Neuronal stem cell (in vitro differentiated cells): ENCODE data around the gene DNAJB5.

Source experiments
- DNase-seq: peaks from one replicate; pipeline ENCODE4 v3.0.0-alpha.2; 2013; ENCODE audit warnings: low spot score
- H2AFZ ChIP-seq: one replicate; pipeline ENCODE4 v1.6.1; 2013; ENCODE audit warnings: mild to moderate bottlenecking, low read length, inconsistent platforms
- H2AK5ac ChIP-seq: 2 replicates; pipeline ENCODE4 v1.6.1; 2013; ENCODE audit warnings: low read depth, mild to moderate bottlenecking, inconsistent platforms, low read length, moderate library complexity, mixed read lengths
- H2BK120ac ChIP-seq: 2 replicates; pipeline ENCODE4 v1.6.1; 2013; ENCODE audit warnings: low read depth, mild to moderate bottlenecking, inconsistent platforms, low read length, moderate library complexity, mixed read lengths
- H2BK12ac ChIP-seq: one replicate; pipeline ENCODE4 v1.6.1; 2013; ENCODE audit warnings: low read length, inconsistent platforms
- H2BK15ac ChIP-seq: 2 replicates; pipeline ENCODE4 v1.6.1; 2013; ENCODE audit warnings: mild to moderate bottlenecking, low read length, inconsistent platforms, mixed read lengths
- H2BK5ac ChIP-seq: one replicate; pipeline ENCODE4 v1.6.1; 2013; ENCODE audit warnings: inconsistent platforms, mild to moderate bottlenecking, low read length, moderate library complexity
- H3K14ac ChIP-seq: one replicate; pipeline ENCODE4 v1.6.1; 2013; ENCODE audit warnings: low read length, inconsistent platforms
- H3K18ac ChIP-seq: 2 replicates; pipeline ENCODE4 v1.6.1; 2013; ENCODE audit warnings: low read length, inconsistent platforms
- H3K23ac ChIP-seq: 2 replicates; pipeline ENCODE4 v1.6.1; 2013; ENCODE audit warnings: low read depth, mild to moderate bottlenecking, mixed read lengths, low read length, inconsistent platforms; ENCODE audit not compliant: poor library complexity
- H3K27ac ChIP-seq: replicated peaks from 3 replicates; pipeline ENCODE4 v1.5.1; 2013; ENCODE audit warnings: low read length, inconsistent platforms
- H3K27me3 ChIP-seq, 3 experiments: 2 replicates each; pipeline ENCODE4 v1.6.1; 2013; ENCODE audit warnings: low read length in 3 of 3, mild to moderate bottlenecking in 2 of 3, inconsistent platforms in 1 of 3, low read depth in 1 of 3, mixed read lengths in 1 of 3, moderate library complexity in 1 of 3; ENCODE audit not compliant: control insufficient read depth in 3 of 3, insufficient read depth in 3 of 3
- H3K36me3 ChIP-seq, 2 donors: replicated peaks in 1 of 2; 2 replicates each; pipeline ENCODE4 v1.6.1; 2013; ENCODE audit warnings: low read length in 2 of 2; ENCODE audit not compliant: control insufficient read depth in 2 of 2, insufficient read depth in 2 of 2
- H3K4ac ChIP-seq: 2 replicates; pipeline ENCODE4 v1.6.1; 2013; ENCODE audit warnings: inconsistent platforms, mild to moderate bottlenecking, low read length, moderate library complexity
- H3K4me1 ChIP-seq, 2 donors: 1 replicate in 1 of 2; 2 replicates in 1 of 2; pipeline ENCODE4 v1.6.1; 2013; ENCODE audit warnings: low read length in 2 of 2, low read depth in 1 of 2; ENCODE audit not compliant: control insufficient read depth in 2 of 2, insufficient read depth in 1 of 2
- H3K4me2 ChIP-seq: one replicate; pipeline ENCODE4 v1.6.1; 2013; ENCODE audit warnings: mild to moderate bottlenecking, low read length, inconsistent platforms; ENCODE audit not compliant: insufficient read depth, poor library complexity, severe bottlenecking
- H3K4me3 ChIP-seq, 2 donors: 2 replicates each; pipeline ENCODE4 v1.5.1; 2013; ENCODE audit warnings: low read length in 2 of 2, mild to moderate bottlenecking in 2 of 2, inconsistent platforms in 1 of 2, moderate library complexity in 1 of 2
- H3K79me1 ChIP-seq: one replicate; pipeline ENCODE4 v1.6.1; 2013; ENCODE audit warnings: low read depth, mild to moderate bottlenecking, inconsistent platforms, low read length, moderate library complexity
- H3K9ac ChIP-seq: one replicate; pipeline ENCODE4 v1.6.1; 2013; ENCODE audit warnings: mild to moderate bottlenecking, low read depth, low read length, inconsistent platforms; ENCODE audit not compliant: poor library complexity
- H3K9me3 ChIP-seq, 2 donors: replicated peaks in 1 of 2; 2 replicates each; pipeline versions ENCODE3 to v1.6.1; 2013; ENCODE audit warnings: low read length in 2 of 2, mild to moderate bottlenecking in 2 of 2, inconsistent platforms in 1 of 2, low read depth in 1 of 2, mixed read lengths in 1 of 2, moderate library complexity in 1 of 2; ENCODE audit not compliant: control insufficient read depth in 2 of 2, insufficient read depth in 1 of 2
- H4K8ac ChIP-seq: one replicate; pipeline ENCODE4 v1.6.1; 2013; ENCODE audit warnings: low read depth, mild to moderate bottlenecking, inconsistent platforms, low read length, moderate library complexity
- H4K91ac ChIP-seq: one replicate; pipeline ENCODE4 v1.6.1; 2013; ENCODE audit warnings: low read length, low read depth, mild to moderate bottlenecking, inconsistent platforms; ENCODE audit not compliant: poor library complexity
- WGBS, 2 donors: extraction: QIAGEN DNeasy Blood & Tissue Kit; methylation state at CpG; one replicate each; pipeline ENCODE4 v1.1.7; 2013; ENCODE audit warnings: missing lambda C conversion rate in 2 of 2, mixed read lengths in 1 of 2; ENCODE audit not compliant: insufficient read length in 2 of 2, insufficient replicate concordance in 1 of 2; ENCODE audit errors: extremely low coverage in 2 of 2; 5-methylcytosine and 5-hydroxymethylcytosine counted together

DNAJB5 gene

DNA sequence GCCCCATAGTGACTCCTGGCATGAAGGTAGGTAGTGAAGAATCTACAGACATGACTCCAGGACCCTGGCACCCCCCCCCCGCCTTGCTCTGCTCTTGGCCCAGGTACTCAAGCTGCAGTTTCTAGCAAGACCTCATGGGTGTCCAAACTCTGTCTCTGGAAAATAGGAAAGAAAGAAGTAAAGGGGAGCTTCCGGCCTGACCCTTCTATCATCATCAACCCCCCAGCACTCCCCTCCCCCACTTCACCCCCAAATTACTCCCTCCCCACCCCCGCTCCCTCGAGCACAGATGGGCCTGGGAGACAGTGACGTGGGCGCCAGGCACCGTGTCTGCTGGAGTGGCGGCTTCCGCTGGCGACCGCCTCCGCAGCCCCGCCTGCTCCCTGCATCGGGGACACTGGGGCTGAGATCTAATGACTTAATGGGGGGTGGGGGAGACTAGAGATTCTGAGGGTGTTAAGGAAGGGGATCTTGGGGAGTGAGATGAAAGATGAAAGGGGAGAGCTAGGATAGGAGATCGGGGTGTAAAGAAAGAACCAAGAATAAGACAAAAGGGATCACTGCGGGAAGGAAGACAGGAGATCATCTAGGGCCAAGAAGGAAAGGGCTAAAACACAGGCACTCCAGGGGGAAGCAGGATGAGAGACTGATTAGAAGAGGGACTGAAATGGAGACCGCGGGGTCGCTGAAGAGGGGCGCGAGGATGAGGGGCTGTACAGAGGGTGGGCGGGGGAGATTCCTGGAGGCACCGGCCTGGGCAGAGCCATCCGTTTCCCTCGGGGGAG, 1.1 kb upstream of the DNAJB5 start:
- Histone ChIP-seq H3K36me3 (peaks cover 0 to 3% of the 10 kb centered on the region in 2 donors), H3K9ac (no peak overlapping the region), H3K18ac (peak overlapping the region; percentile 76), H3K9me3 (no peaks in the 10 kb centered on the region), H3K4me2 (peak overlapping the region; percentile 77), H3K27ac (peak overlapping the region; percentile 72), H3K4me1 (peaks cover 28 to 34% of the 10 kb centered on the region in 2 donors), H3K4me3 (peak overlapping the region; percentile 71 to 82), H2AFZ (peak overlapping the region; percentile 91), H2BK15ac (no peak overlapping the region), H2BK120ac (no peak overlapping the region), H2BK5ac (no peak overlapping the region), H3K27me3 (no peaks in the 10 kb centered on the region), H2BK12ac (no peak overlapping the region), H4K8ac (no peak overlapping the region), H3K14ac (no peak overlapping the region), H4K91ac (no peak overlapping the region), H3K79me1 (no peaks in the 10 kb centered on the region), H3K23ac (no peak overlapping the region), H2AK5ac (no peak overlapping the region), H3K4ac (no peak overlapping the region)
- no CpG with 5 or more reads among the region's 25 CpGs for WGBS, 2 donors
- DNase-seq: no peak

DNA sequence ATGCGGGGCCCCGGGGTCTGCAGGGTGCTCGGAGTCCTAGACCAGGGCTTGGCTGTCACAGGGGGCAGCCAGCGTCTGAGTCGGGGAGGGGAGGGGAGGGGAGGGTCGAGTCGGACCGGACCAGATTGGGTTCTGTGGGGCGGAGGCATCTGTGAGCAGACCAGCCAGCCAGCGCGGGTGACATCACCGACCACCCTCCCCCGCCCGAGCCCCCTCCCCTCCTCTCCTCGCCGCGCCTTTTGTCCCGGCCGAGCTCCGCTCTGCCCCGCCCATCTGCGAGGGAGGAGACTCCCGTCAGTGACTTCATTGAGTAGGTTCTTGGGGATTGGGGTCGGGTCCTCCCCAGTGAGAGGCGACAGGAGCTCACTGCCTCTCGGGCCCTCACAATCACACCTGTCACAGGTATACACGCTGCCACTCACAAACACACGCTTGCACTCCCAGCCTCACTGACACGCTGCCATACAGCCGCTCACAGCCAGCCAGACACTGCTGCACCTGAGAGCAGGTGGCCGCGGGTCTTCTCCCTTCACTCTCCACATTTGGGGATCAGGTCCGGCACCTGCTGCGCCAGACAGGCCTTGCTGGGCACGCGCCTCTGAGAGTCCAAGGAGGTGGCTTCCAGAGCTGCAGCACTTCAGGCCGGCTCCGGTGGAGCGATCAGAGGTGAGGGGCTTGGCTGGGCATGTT, 546 bp downstream of the DNAJB5 start:
- Histone ChIP-seq H3K27ac (peak overlapping the region; percentile 55), H3K4ac (no peak overlapping the region), H2BK5ac (peak overlapping the region; percentile 25), H2BK12ac (peak overlapping the region; percentile 60), H3K23ac (peak overlapping the region; percentile 61), H3K4me1 (peaks cover 30 to 39% of the 10 kb centered on the region in 2 donors), H3K79me1 (no peaks in the 10 kb centered on the region), H3K9me3 (no peaks in the 10 kb centered on the region), H2BK15ac (peak overlapping the region; percentile 88), H4K91ac (no peak overlapping the region), H3K4me2 (peak overlapping the region; percentile 98), H2AFZ (peak overlapping the region; percentile 94), H4K8ac (no peak overlapping the region), H3K27me3 (no peaks in the 10 kb centered on the region), H3K36me3 (peaks cover 3 to 9% of the 10 kb centered on the region in 2 donors), H2BK120ac (no peak overlapping the region), H3K9ac (peak overlapping the region; percentile 86), H3K18ac (peak overlapping the region; percentile 98), H3K14ac (peak overlapping the region; percentile 91), H2AK5ac (peak overlapping the region; percentile 44), H3K4me3 (peak overlapping the region; percentile 71 to 94)
- peak; percentile 81 for DNase-seq
- no CpG with 5 or more reads among the region's 39 CpGs for WGBS, 2 donors

DNA sequence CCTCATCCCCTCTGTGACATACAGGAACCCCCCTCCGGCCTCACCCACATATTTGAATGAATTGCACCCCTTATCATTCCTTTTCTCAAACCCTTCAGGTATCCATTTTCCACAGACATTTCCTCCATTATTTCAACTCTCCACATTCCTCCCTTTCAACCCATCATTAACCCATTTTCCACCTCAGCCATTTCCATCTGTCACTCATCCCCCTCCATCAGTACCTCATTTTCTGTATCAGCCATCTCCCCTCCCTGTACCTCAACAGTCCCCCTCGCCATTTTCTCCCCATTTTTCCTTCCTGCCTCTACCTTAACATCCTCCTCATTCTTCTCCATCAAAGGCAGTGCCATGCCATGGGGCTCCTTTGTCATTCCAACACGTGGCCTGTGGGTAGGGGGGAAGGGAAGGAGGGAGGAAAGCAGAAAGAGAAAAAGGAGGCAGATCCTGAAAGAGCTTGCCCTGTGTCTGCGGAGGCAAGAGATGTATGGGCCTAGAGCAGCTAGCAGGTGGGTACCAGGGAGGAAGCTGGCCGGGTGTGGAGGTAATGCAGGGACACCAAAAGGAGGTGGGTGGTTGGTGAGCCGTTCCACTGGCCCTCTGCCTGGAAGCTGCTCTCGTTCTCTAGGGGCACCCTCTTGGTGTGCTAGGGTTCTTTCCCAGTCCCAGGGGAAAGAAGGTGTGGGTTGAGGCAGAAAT, 1.5 kb downstream of the DNAJB5 start:
- peak overlapping the region; percentile 7 for H3K27ac ChIP-seq

More for the DNA sequence above, 1.5 kb downstream of the DNAJB5 start:
- H3K27me3 ChIP-seq: no peaks in the 10 kb centered on the region
- H2BK12ac ChIP-seq: no peak overlapping the region
- no CpG with 5 or more reads among the region's 7 CpGs for WGBS, 2 donors
- no peak overlapping the region for H3K18ac ChIP-seq
- peak overlapping the region in 1 of 2 donors; percentile 78 for H3K4me3 ChIP-seq
- H4K91ac ChIP-seq: no peak overlapping the region
- H2BK15ac ChIP-seq: peak overlapping the region; percentile 82
- no peaks in the 10 kb centered on the region for H3K79me1 ChIP-seq
- peak overlapping the region; percentile 98 for H3K4me2 ChIP-seq
- no peak for DNase-seq
- H2BK5ac ChIP-seq: peak overlapping the region; percentile 67
- H2AK5ac ChIP-seq: peak overlapping the region; percentile 68
- peak overlapping the region; percentile 79 for H3K9ac ChIP-seq
- H3K36me3 ChIP-seq: peaks cover 13 to 16% of the 10 kb centered on the region in 2 donors
- no peak overlapping the region for H3K23ac ChIP-seq
- H3K9me3 ChIP-seq: no peaks in the 10 kb centered on the region
- no peak overlapping the region for H2BK120ac ChIP-seq
- no peak overlapping the region for H3K14ac ChIP-seq
- peaks cover 32% of the 10 kb centered on the region in 2 donors for H3K4me1 ChIP-seq
- H3K4ac ChIP-seq: no peak overlapping the region
- no peak overlapping the region for H2AFZ ChIP-seq
- H4K8ac ChIP-seq: peak overlapping the region; percentile 73
